Esophagus squamous epithelium (tissue), 4 donors: ENCODE measurements around the gene WIZ.

Source experiments
- CTCF ChIP-seq, 6 experiments: fragments of 450-650 bp in 4 of 6; fragments of 200-600 bp in 2 of 6; sonication (generic) in 2 of 6; IDR thresholded peaks; one replicate each; pipeline ENCODE4 v1.5.1; 2016 to 2019; ENCODE audit warnings: antibody characterized with exemption in 6 of 6, mild to moderate bottlenecking in 4 of 6, moderate library complexity in 4 of 6
- POLR2A ChIP-seq, 4 donors: fragments of 450-650 bp; IDR thresholded peaks; one replicate each; pipeline ENCODE4 v1.6.1; 2017; ENCODE audit warnings: antibody characterized with exemption in 4 of 4, mild to moderate bottlenecking in 4 of 4, moderate library complexity in 3 of 4

DNA sequence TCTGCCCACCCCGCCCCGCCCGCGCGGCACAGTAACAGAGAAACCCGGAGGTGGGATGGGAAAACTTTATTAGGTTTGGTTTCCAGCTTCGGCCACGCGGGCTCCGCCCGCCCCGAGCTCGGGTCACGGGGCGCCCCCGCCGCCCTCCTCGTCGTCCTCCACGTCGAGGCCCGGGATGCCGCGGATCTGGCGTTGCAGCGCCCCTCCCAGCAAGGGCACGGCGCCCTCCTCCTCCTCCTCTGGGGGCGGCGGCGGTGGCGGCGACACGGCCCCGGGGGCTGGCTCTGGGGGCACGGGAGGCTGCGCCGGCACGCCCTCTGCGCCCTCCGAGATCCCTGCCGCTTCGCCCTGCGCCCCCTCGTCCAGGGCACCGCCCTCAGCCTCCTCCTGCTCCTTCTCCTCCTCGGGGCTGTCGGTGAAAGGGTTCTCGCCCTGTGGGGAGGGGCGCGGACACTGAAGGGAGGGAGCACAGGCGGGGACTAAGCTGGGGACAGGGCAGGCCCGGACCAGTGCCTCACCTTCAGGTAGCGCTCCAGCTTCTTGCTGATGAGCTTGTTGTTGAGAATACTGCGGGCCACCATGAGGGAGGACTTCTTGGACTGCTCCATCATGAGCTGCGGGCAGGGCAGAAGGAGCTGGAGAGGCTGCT, 69.6 kb downstream of the WIZ start:
- TF ChIP-seq CTCF (IDR thresholded peaks at IDR 0.05) = peak in 1 of 6 experiments; percentile 14
- peak in 1 of 4 donors; percentile 35 for TF ChIP-seq POLR2A (IDR thresholded peaks at IDR 0.05)
